Measurements from ENCODE around the gene RAB40B. TPM values are rescaled to one million over a fixed set of nuclear protein-coding genes. Genes with fewer than 3 reads are reported as not detected.

Gene RAB40B
- total and polyA plus RNA-seq, 2 experiments from 2014 or later: 20.0 to 27.8 TPM

- Histone ChIP-seq H3K79me2 (no peaks in the 10 kb centered on the region), H3K36me3 (replicated peaks; ENCODE audit: insufficient read depth, low read depth) (no peaks in the 10 kb centered on the region), H3K9me3 (ENCODE audit: low read depth) (no peaks in the 10 kb centered on the region), H3K27me3 (no peaks in the 10 kb centered on the region), H3K4me2 (no peak overlapping the region), H3K4me1 (ENCODE audit: insufficient read depth) (peaks cover 6% of the 10 kb centered on the region), H2AFZ (no peak overlapping the region), H4K20me1 (ENCODE audit: insufficient read depth, poor library complexity, severe bottlenecking) (no peaks in the 10 kb centered on the region), H3K9me2 (replicated peaks; ENCODE audit: insufficient read depth) (no peaks in the 10 kb centered on the region), H3K27ac (no peak overlapping the region), H3K4me3 (no peak overlapping the region)
- no peak for DNase-seq (ENCODE audit: low spot score)
- TF ChIP-seq EZH2 (IDR thresholded peaks at IDR 0.05; ENCODE audit: borderline replicate concordance): no peak
- 96% methylated on average over 19 of the region's 19 CpGs for WGBS (ENCODE audit: low lambda C conversion rate, missing lambda C conversion rate)
Observed at GRCh38 chr17:82686366-82687324, 11.9 kb downstream of the RAB40B start.

- DNase-seq (ENCODE audit: low spot score): no peak
- peaks cover 6% of the 10 kb centered on the region for H3K4me1 ChIP-seq (ENCODE audit: insufficient read depth)
- no peaks in the 10 kb centered on the region for H3K27me3 ChIP-seq
- H3K79me2 ChIP-seq: peaks cover 4% of the 10 kb centered on the region
- no peak overlapping the region for H3K4me2 ChIP-seq
- H3K9me3 ChIP-seq (ENCODE audit: low read depth): no peaks in the 10 kb centered on the region
- H4K20me1 ChIP-seq (ENCODE audit: insufficient read depth, poor library complexity, severe bottlenecking): no peaks in the 10 kb centered on the region
- H2AFZ ChIP-seq: no peak overlapping the region
- TF ChIP-seq EZH2 (IDR thresholded peaks at IDR 0.05; ENCODE audit: borderline replicate concordance) (no peak), CTCF (IDR thresholded peaks at IDR 0.05; ENCODE audit: poor library complexity) (no peak), EZH2phosphoT487 (IDR thresholded peaks at IDR 0.05; ENCODE audit: low read depth, severe bottlenecking, unreplicated experiment) (no peak)
- H3K9me2 ChIP-seq (replicated peaks; ENCODE audit: insufficient read depth): no peaks in the 10 kb centered on the region
- no peaks in the 10 kb centered on the region for H3K36me3 ChIP-seq (replicated peaks; ENCODE audit: insufficient read depth, low read depth)
- WGBS (ENCODE audit: low lambda C conversion rate, missing lambda C conversion rate): 95% methylated on average over 9 of the region's 12 CpGs
- no peak overlapping the region for H3K27ac ChIP-seq
- no peak overlapping the region for H3K4me3 ChIP-seq
Observed at GRCh38 chr17:82685291-82685690, 13.2 kb downstream of the RAB40B start.

- Histone ChIP-seq H3K27ac (peak overlapping the region; percentile 90), H3K4me1 (ENCODE audit: insufficient read depth) (peaks cover 6% of the 10 kb centered on the region), H3K4me3 (no peak overlapping the region), H3K9me2 (replicated peaks; ENCODE audit: insufficient read depth) (no peaks in the 10 kb centered on the region), H2AFZ (no peak overlapping the region), H3K36me3 (replicated peaks; ENCODE audit: insufficient read depth, low read depth) (no peaks in the 10 kb centered on the region), H3K4me2 (peak overlapping the region; percentile 4), H4K20me1 (ENCODE audit: insufficient read depth, poor library complexity, severe bottlenecking) (no peaks in the 10 kb centered on the region), H3K9me3 (ENCODE audit: low read depth) (no peaks in the 10 kb centered on the region), H3K79me2 (peaks cover 4% of the 10 kb centered on the region), H3K27me3 (no peaks in the 10 kb centered on the region)
- DNase-seq (ENCODE audit: low spot score): peak; percentile 40
- 79% methylated on average over 13 of the region's 13 CpGs for WGBS (ENCODE audit: low lambda C conversion rate, missing lambda C conversion rate)
- TF ChIP-seq EZH2phosphoT487 (IDR thresholded peaks at IDR 0.05; ENCODE audit: low read depth, severe bottlenecking, unreplicated experiment) (no peak), CTCF (IDR thresholded peaks at IDR 0.05; ENCODE audit: poor library complexity) (no peak), EZH2 (IDR thresholded peaks at IDR 0.05; ENCODE audit: borderline replicate concordance) (no peak)
Observed at GRCh38 chr17:82684228-82684841, 14.2 kb downstream of the RAB40B start.

- no peaks in the 10 kb centered on the region for H4K20me1 ChIP-seq (ENCODE audit: insufficient read depth, poor library complexity, severe bottlenecking)
- WGBS (ENCODE audit: low lambda C conversion rate, missing lambda C conversion rate): 81% methylated on average over 1 of the region's 1 CpG
- no peak overlapping the region for H3K4me3 ChIP-seq
- H3K4me2 ChIP-seq: no peak overlapping the region
- H3K79me2 ChIP-seq: peaks cover 4% of the 10 kb centered on the region
- no peak overlapping the region for H2AFZ ChIP-seq
- no peaks in the 10 kb centered on the region for H3K27me3 ChIP-seq
- H3K36me3 ChIP-seq (replicated peaks; ENCODE audit: insufficient read depth, low read depth): no peaks in the 10 kb centered on the region
- no peaks in the 10 kb centered on the region for H3K9me2 ChIP-seq (replicated peaks; ENCODE audit: insufficient read depth)
- peaks cover 6% of the 10 kb centered on the region for H3K4me1 ChIP-seq (ENCODE audit: insufficient read depth)
- DNase-seq (ENCODE audit: low spot score): no peak
- H3K27ac ChIP-seq: peak overlapping the region; percentile 90
- H3K9me3 ChIP-seq (ENCODE audit: low read depth): no peaks in the 10 kb centered on the region
- TF ChIP-seq CTCF (IDR thresholded peaks at IDR 0.05; ENCODE audit: poor library complexity) (no peak), EZH2phosphoT487 (IDR thresholded peaks at IDR 0.05; ENCODE audit: low read depth, severe bottlenecking, unreplicated experiment) (no peak), EZH2 (IDR thresholded peaks at IDR 0.05; ENCODE audit: borderline replicate concordance) (no peak)
Observed at GRCh38 chr17:82683534-82683933, 15.0 kb downstream of the RAB40B start.

Measured in hepatocyte (in vitro differentiated cells).